HTERT RPE-1 (cell line): ENCODE results near the gene GOLGA8K.
"Not testable (repeated sequence)": the region's sequence is repeated elsewhere in the genome, so short reads cannot be mapped to it uniquely, and the experiment has no call there.

Experiments
- in situ Hi-C: fragments of 300-500 bp; cut with MboI; formaldehyde crosslinking; loops from 4 replicates; pipeline ENCODE4 v1.14.3; 2020; ENCODE audit warnings: low sequenced_read_pairs

GOLGA8K gene

GRCh38 chr15:32356909-32357308 is 46.2 kb downstream of the GOLGA8K start:
- in situ Hi-C loops = not testable (repeated sequence)

- in situ Hi-C loops = not testable (repeated sequence)
Measured at GRCh38 chr15:32352748-32353147, 50.3 kb downstream of the GOLGA8K start.

- in situ Hi-C loops = not testable (repeated sequence)
Measured at GRCh38 chr15:32350563-32351220, 52.4 kb downstream of the GOLGA8K start.

GRCh38 chr15:32347037-32347436 is 56.1 kb downstream of the GOLGA8K start:
- in situ Hi-C loops = not testable (repeated sequence)

- in situ Hi-C loops = not testable (repeated sequence)
Measured at GRCh38 chr15:32345978-32346547, 57.0 kb downstream of the GOLGA8K start.

- in situ Hi-C loops = not testable (repeated sequence)
Measured at GRCh38 chr15:32343921-32344320, 59.2 kb downstream of the GOLGA8K start.
